MM.1S (cell line): Measurements from ENCODE around the gene PLEKHM3.

Experiments used
- DNase-seq: peaks from one replicate; pipeline ENCODE4 v3.0.0-alpha.2; 2015
- H2AFZ ChIP-seq: fragments of 300-600 bp; sonication (generic); 2 replicates; pipeline ENCODE4 v1.6.0; 2016; ENCODE audit warnings: antibody characterized with exemption, low read length
- H3F3A ChIP-seq: fragments of 300-600 bp; sonication (generic); 2 replicates; pipeline ENCODE4 v1.6.1; 2016; ENCODE audit warnings: mild to moderate bottlenecking, antibody characterized with exemption, low read length, moderate library complexity, mixed read lengths; ENCODE audit not compliant: insufficient read depth
- H3K27ac ChIP-seq: fragments of 300-600 bp; sonication (generic); 2 replicates; pipeline ENCODE4 v1.5.1; 2016; ENCODE audit warnings: mild to moderate bottlenecking, low read length
- H3K27me3 ChIP-seq: fragments of 300-600 bp; sonication (generic); replicated peaks from 2 replicates; pipeline ENCODE4 v1.6.0; 2016; ENCODE audit warnings: low read length; ENCODE audit not compliant: insufficient read depth
- H3K36me3 ChIP-seq: fragments of 300-600 bp; sonication (generic); replicated peaks from 2 replicates; pipeline ENCODE4 v1.6.1; 2016; ENCODE audit warnings: mild to moderate bottlenecking, low read length, mixed read lengths; ENCODE audit not compliant: insufficient read depth
- H3K4me1 ChIP-seq: fragments of 300-600 bp; sonication (generic); 2 replicates; pipeline ENCODE4 v1.6.1; 2016; ENCODE audit warnings: low read length, mixed read lengths
- H3K4me2 ChIP-seq: fragments of 300-600 bp; sonication (generic); 2 replicates; pipeline ENCODE4 v1.6.0; 2016; ENCODE audit warnings: low read depth, low read length
- H3K4me3 ChIP-seq: fragments of 300-600 bp; sonication (generic); 2 replicates; pipeline ENCODE4 v1.5.1; 2016; ENCODE audit warnings: low read length, mixed read lengths
- H3K79me2 ChIP-seq: fragments of 300-600 bp; sonication (generic); 2 replicates; pipeline ENCODE4 v1.6.1; 2016; ENCODE audit warnings: mixed run types, low read length, mixed read lengths
- H3K9ac ChIP-seq: fragments of 300-600 bp; sonication (generic); 2 replicates; pipeline ENCODE4 v1.6.1; 2016; ENCODE audit warnings: low read length, mixed read lengths
- H3K9me2 ChIP-seq: fragments of 300-600 bp; sonication (generic); replicated peaks from 2 replicates; pipeline ENCODE4 v1.6.1; 2016; ENCODE audit warnings: mild to moderate bottlenecking, low read length, mixed read lengths; ENCODE audit not compliant: insufficient read depth
- H3K9me3 ChIP-seq: fragments of 300-600 bp; sonication (generic); replicated peaks from 2 replicates; pipeline ENCODE4 v1.6.1; 2016; ENCODE audit warnings: mild to moderate bottlenecking, low read length, mixed read lengths; ENCODE audit not compliant: insufficient read depth
- H4K20me1 ChIP-seq: fragments of 300-600 bp; sonication (generic); 2 replicates; pipeline ENCODE4 v1.6.1; 2016; ENCODE audit warnings: mild to moderate bottlenecking, low read length, moderate library complexity, mixed read lengths; ENCODE audit not compliant: insufficient read depth
- CTCF ChIP-seq: fragments of 300-600 bp; sonication (generic); IDR thresholded peaks from 2 replicates; pipeline ENCODE4 v1.5.1; 2016; ENCODE audit warnings: antibody characterized with exemption, low read length, mixed read lengths
- EZH2 ChIP-seq: fragments of 300-600 bp; sonication (generic); optimal IDR thresholded peaks from 2 replicates; pipeline ENCODE3; 2017; ENCODE audit warnings: low read depth, mild to moderate bottlenecking, antibody characterized with exemption, low read length, mixed read lengths
- EZH2phosphoT487 ChIP-seq: fragments of 300-600 bp; sonication (generic); IDR thresholded peaks from 2 replicates; pipeline ENCODE4 v1.6.1; 2018; ENCODE audit warnings: antibody characterized with exemption, low read length

PLEKHM3 gene

GRCh38 chr2:207777124-207777523 is 248.2 kb downstream of the PLEKHM3 start:
- Histone ChIP-seq H3K9me3 (no peaks in the 10 kb centered on the region), H3F3A (no peaks in the 10 kb centered on the region), H3K9ac (no peak overlapping the region), H3K4me3 (no peak overlapping the region), H3K36me3 (no peaks in the 10 kb centered on the region), H3K9me2 (no peaks in the 10 kb centered on the region), H3K27me3 (no peaks in the 10 kb centered on the region), H3K4me1 (no peaks in the 10 kb centered on the region), H2AFZ (no peak overlapping the region), H3K79me2 (no peaks in the 10 kb centered on the region), H4K20me1 (no peaks in the 10 kb centered on the region), H3K4me2 (no peak overlapping the region), H3K27ac (no peak overlapping the region)
- no peak for TF ChIP-seq EZH2
- TF ChIP-seq CTCF: no peak
- TF ChIP-seq EZH2phosphoT487: no peak
- no peak for DNase-seq

- Histone ChIP-seq H3K4me3 (no peak overlapping the region), H4K20me1 (no peaks in the 10 kb centered on the region), H3K9ac (no peak overlapping the region), H3K79me2 (no peaks in the 10 kb centered on the region), H3K9me3 (no peaks in the 10 kb centered on the region), H3K27me3 (no peaks in the 10 kb centered on the region), H3K27ac (no peak overlapping the region), H3K4me1 (no peaks in the 10 kb centered on the region), H3F3A (no peaks in the 10 kb centered on the region), H3K36me3 (no peaks in the 10 kb centered on the region), H3K9me2 (no peaks in the 10 kb centered on the region), H3K4me2 (no peak overlapping the region), H2AFZ (no peak overlapping the region)
- no peak for TF ChIP-seq EZH2
- TF ChIP-seq EZH2phosphoT487: no peak
- TF ChIP-seq CTCF: no peak
- no peak for DNase-seq
These were observed 249.9 kb downstream of the PLEKHM3 start for GRCh38 chr2:207775473-207775872.

GRCh38 chr2:207772844-207773205 is 252.5 kb downstream of the PLEKHM3 start:
- Histone ChIP-seq H3K27me3 (no peaks in the 10 kb centered on the region), H2AFZ (no peak overlapping the region), H3K9me2 (no peaks in the 10 kb centered on the region), H3F3A (no peaks in the 10 kb centered on the region), H3K4me1 (no peaks in the 10 kb centered on the region), H3K4me2 (no peak overlapping the region), H3K9me3 (no peaks in the 10 kb centered on the region), H3K79me2 (no peaks in the 10 kb centered on the region), H4K20me1 (no peaks in the 10 kb centered on the region), H3K36me3 (no peaks in the 10 kb centered on the region), H3K9ac (no peak overlapping the region), H3K27ac (no peak overlapping the region), H3K4me3 (no peak overlapping the region)
- no peak for DNase-seq
- no peak for TF ChIP-seq EZH2
- no peak for TF ChIP-seq EZH2phosphoT487
- TF ChIP-seq CTCF: no peak
